Heart left ventricle (tissue), 13 donors: Measurements from ENCODE around the gene GATA2.

ENCODE experiments used
- POLR2A ChIP-seq, 2 donors: fragments of 450-650 bp; IDR thresholded peaks; one replicate each; pipeline ENCODE4 v1.6.1; 2017; ENCODE audit warnings: antibody characterized with exemption in 2 of 2, mild to moderate bottlenecking in 2 of 2, moderate library complexity in 2 of 2
- TF ChIP-seq, protein P1 (sequence below), 12 donors: fragments of 200-600 bp; sonication (generic) in 4 of 12; IDR thresholded peaks; one replicate each; pipeline versions ENCODE4 v1.5.0 to v1.8.0; 2018 to 2022; ENCODE audit warnings: antibody characterized with exemption in 12 of 12, mild to moderate bottlenecking in 5 of 12
- donor health status: ischemic (EF 13 %, LVEDD 7.1; RV severe dilation, severe dysfunction).
- donor health status: DM: no; HTN: yes; CAD: no.
- donor health status: DM: no; HTN: no; CAD: no.
- donor health status: ischemic (EF 25% LVEDD 6.9; RV normal size, moderate dysfunction).
- donor health status: ischemic (EF 25% LVEDD 5.7; RV mildly dilated, moderate dysfunction).
- donor health status: ischemic (EF 35%, LVEDD 5.7; RV mildly dilated, moderate dysfunction).
- donor health status: nonischemic (EF 11% LVEDD 7.7; RV severe dilation, severe dysfunction).
- donor health status: DM: yes; HTN: yes; CAD: no.
- donor health status: PGD.
- donor health status: ischemic (EF 29% LVEDD 5.4; RV normal size, mild dysfunction).
- donor health status: nonischemic (EF 23%, LVEDD 6.1; RV moderate dilation, normal function).

DNA sequence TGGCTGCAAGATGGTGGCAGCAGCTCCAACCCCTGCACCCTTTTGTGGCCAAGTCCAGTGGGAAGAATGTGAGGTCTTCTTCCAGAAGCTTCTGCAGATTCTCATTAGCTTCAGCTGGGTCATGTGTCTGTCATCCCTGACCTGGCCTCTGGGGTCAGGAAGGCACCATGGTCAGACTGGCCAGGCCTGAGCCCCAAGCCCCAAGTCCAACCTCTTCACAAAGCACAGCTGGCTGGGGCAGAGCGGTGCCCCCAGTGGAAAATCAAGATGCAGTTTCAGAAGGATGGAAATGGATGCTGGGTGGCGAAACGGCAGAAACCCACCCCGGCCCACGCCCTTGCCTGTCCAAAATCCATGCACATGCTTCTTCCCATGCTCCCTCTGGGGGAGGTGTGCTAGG lies 15.9 kb upstream of the GATA2 start:
- TF ChIP-seq, protein P1, sequence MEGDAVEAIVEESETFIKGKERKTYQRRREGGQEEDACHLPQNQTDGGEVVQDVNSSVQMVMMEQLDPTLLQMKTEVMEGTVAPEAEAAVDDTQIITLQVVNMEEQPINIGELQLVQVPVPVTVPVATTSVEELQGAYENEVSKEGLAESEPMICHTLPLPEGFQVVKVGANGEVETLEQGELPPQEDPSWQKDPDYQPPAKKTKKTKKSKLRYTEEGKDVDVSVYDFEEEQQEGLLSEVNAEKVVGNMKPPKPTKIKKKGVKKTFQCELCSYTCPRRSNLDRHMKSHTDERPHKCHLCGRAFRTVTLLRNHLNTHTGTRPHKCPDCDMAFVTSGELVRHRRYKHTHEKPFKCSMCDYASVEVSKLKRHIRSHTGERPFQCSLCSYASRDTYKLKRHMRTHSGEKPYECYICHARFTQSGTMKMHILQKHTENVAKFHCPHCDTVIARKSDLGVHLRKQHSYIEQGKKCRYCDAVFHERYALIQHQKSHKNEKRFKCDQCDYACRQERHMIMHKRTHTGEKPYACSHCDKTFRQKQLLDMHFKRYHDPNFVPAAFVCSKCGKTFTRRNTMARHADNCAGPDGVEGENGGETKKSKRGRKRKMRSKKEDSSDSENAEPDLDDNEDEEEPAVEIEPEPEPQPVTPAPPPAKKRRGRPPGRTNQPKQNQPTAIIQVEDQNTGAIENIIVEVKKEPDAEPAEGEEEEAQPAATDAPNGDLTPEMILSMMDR (IDR thresholded peaks at IDR 0.05): no peak
- TF ChIP-seq POLR2A (IDR thresholded peaks at IDR 0.05): no peak
